GM12878 (cell line): ENCODE measurements around the gene TRIM38. TPM values are rescaled to one million over a fixed set of nuclear protein-coding genes. Genes with fewer than 3 reads are reported as not detected.
A peak's percentile ranks its signal among the peaks of the same experiment; 100 is the strongest.

Experiments used
- CEBPB ChIP-seq, 2 experiments: fragments of 150-350 bp in 1 of 2; IDR thresholded peaks; 2 replicates each; pipeline ENCODE4 v1.6.1; 2012 to 2014; ENCODE audit warnings: low read depth in 2 of 2, low read length in 2 of 2, borderline replicate concordance in 1 of 2, inconsistent platforms in 1 of 2
- KAT2A ChIP-seq: conservative IDR thresholded peaks from 2 replicates; pipeline ENCODE4 v1.6.1; 2011; ENCODE audit warnings: low read depth, low read length; ENCODE audit not compliant: control insufficient read depth
- PAX8 ChIP-seq: fragments of 450-650 bp; IDR thresholded peaks from 2 replicates; pipeline ENCODE4 v1.6.1; 2017; ENCODE audit warnings: mild to moderate bottlenecking, moderate library complexity
- RELA ChIP-seq: fragments of 450-650 bp; IDR thresholded peaks from 2 replicates; pipeline ENCODE4 v1.8.0; 2014; ENCODE audit warnings: borderline replicate concordance; ENCODE audit not compliant: partially characterized antibody
- TCF12 ChIP-seq: IDR thresholded peaks from 2 replicates; pipeline ENCODE4 v1.6.1; 2011; ENCODE audit warnings: low read depth, mild to moderate bottlenecking, low read length
- WRNIP1 ChIP-seq: IDR thresholded peaks from 2 replicates; pipeline ENCODE4 v1.6.1; 2011; ENCODE audit warnings: low read depth, low read length, improper control_type of control experiment, borderline replicate concordance
- ZNF622 ChIP-seq: fragments of 450-650 bp; IDR thresholded peaks from 2 replicates; pipeline ENCODE4 v1.6.1; 2017; ENCODE audit warnings: mild to moderate bottlenecking, inconsistent platforms
- polyA plus RNA-seq, 11 experiments: library from polyadenylated mRNA; depleted of rRNA in 4 of 11; unstranded in 6 of 11; stranded (reverse) in 5 of 11; fragments of >200 nt; fragmentation: Nextera tagmentation in 4 of 11; fragmentation: Illumina TruSeq in 1 of 11; extraction: Ambion mirVana in 4 of 11; extraction: Trizol in 1 of 11; gene quantifications; 1 replicate in 1 of 11; 2 replicates in 10 of 11; pipeline versions ENCODE4 v1.2.1 to v1.2.3, GENCODE V29; 2011 to 2016; ENCODE audit warnings: inconsistent platforms in 2 of 11, missing spikeins in 2 of 11, low read depth in 1 of 11
- total RNA-seq, 4 experiments: library from RNA; depleted of rRNA in 3 of 4; stranded (reverse); fragments of >200 nt in 3 of 4; fragmentation: Illumina TruSeq in 1 of 4; extraction: Trizol in 1 of 4; gene quantifications; 2 replicates each; pipeline versions ENCODE4 v1.2.1 to v1.2.3, GENCODE V29; 2013 to 2021
- TF ChIP-seq, protein P1 (sequence below): fragments of 450-650 bp; IDR thresholded peaks from 2 replicates; pipeline ENCODE4 v1.6.1; 2017; ENCODE audit warnings: mild to moderate bottlenecking, moderate library complexity
- TF ChIP-seq, protein P2 (sequence below): fragments of 450-650 bp; IDR thresholded peaks from 2 replicates; pipeline ENCODE4 v1.6.1; 2017; ENCODE audit warnings: mild to moderate bottlenecking
- TF ChIP-seq, protein P3 (sequence below): fragments of 450-650 bp; IDR thresholded peaks from 2 replicates; pipeline ENCODE4 v1.6.1; 2018; ENCODE audit warnings: mild to moderate bottlenecking, low read depth, moderate library complexity; ENCODE audit not compliant: partially characterized antibody

The TRIM38 gene
- total and polyA plus RNA-seq, 10 of the 15 experiments (the other 5 are each of a cell fraction or from before 2014, with no cell fraction given), result 4.5 to 14.7 (median 11.1) TPM

DNA sequence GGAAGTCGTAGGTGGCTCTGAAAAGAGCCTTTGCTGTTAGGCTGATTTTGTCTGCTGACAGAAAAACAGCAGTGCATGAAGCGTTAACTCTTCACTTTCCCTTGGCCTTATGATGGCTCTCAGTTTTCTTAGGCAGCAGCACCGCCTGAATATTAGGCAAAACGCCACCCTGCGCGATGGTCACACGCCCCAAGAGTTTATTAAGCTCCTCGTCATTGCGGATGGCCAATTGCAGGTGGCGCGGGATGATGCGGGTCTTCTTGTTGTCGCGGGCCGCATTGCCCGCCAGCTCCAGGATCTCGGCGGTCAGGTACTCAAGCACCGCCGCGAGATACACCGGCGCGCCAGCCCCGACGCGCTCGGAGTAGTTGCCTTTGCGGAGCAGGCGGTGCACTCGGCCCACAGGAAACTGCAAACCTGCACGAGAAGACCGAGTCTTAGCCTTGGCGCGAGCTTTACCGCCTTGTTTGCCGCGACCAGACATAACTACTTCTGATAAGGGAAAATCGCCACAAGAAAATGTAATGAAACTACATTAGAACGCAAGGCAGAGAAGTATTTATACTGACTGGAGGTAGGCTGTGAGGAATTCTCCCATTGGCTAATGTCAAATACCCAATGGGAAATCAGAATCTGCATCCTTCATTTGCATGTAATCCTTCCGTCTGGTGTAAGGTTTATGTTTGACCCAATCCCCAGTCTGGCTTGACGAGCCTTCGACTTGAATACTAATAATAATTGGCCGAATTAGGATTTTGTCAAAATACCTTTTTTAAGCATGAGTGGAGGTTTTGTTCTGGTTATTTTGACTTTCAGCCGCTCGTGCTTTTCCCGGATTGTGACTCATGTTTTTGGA is 70.7 kb downstream of the TRIM38 start (continued):
- TF ChIP-seq, protein P1, sequence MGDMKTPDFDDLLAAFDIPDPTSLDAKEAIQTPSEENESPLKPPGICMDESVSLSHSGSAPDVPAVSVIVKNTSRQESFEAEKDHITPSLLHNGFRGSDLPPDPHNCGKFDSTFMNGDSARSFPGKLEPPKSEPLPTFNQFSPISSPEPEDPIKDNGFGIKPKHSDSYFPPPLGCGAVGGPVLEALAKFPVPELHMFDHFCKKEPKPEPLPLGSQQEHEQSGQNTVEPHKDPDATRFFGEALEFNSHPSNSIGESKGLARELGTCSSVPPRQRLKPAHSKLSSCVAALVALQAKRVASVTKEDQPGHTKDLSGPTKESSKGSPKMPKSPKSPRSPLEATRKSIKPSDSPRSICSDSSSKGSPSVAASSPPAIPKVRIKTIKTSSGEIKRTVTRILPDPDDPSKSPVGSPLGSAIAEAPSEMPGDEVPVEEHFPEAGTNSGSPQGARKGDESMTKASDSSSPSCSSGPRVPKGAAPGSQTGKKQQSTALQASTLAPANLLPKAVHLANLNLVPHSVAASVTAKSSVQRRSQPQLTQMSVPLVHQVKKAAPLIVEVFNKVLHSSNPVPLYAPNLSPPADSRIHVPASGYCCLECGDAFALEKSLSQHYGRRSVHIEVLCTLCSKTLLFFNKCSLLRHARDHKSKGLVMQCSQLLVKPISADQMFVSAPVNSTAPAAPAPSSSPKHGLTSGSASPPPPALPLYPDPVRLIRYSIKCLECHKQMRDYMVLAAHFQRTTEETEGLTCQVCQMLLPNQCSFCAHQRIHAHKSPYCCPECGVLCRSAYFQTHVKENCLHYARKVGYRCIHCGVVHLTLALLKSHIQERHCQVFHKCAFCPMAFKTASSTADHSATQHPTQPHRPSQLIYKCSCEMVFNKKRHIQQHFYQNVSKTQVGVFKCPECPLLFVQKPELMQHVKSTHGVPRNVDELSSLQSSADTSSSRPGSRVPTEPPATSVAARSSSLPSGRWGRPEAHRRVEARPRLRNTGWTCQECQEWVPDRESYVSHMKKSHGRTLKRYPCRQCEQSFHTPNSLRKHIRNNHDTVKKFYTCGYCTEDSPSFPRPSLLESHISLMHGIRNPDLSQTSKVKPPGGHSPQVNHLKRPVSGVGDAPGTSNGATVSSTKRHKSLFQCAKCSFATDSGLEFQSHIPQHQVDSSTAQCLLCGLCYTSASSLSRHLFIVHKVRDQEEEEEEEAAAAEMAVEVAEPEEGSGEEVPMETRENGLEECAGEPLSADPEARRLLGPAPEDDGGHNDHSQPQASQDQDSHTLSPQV, result no peak
- TF ChIP-seq WRNIP1 (no peak), ZNF622 (no peak), KAT2A (peak; percentile 57; the same call in 1 of the 2 replicates), RELA (no peak), PAX8 (no peak), CEBPB (IDR thresholded peaks at IDR 0.05; ENCODE audit: borderline replicate concordance in 1 of 2, low read depth in 2 of 2, low read length in 2 of 2) (peak in 1 of 2 experiments; percentile 76; a peak in 1 of 4 replicates), TCF12 (no peak)
- TF ChIP-seq, protein P2, sequence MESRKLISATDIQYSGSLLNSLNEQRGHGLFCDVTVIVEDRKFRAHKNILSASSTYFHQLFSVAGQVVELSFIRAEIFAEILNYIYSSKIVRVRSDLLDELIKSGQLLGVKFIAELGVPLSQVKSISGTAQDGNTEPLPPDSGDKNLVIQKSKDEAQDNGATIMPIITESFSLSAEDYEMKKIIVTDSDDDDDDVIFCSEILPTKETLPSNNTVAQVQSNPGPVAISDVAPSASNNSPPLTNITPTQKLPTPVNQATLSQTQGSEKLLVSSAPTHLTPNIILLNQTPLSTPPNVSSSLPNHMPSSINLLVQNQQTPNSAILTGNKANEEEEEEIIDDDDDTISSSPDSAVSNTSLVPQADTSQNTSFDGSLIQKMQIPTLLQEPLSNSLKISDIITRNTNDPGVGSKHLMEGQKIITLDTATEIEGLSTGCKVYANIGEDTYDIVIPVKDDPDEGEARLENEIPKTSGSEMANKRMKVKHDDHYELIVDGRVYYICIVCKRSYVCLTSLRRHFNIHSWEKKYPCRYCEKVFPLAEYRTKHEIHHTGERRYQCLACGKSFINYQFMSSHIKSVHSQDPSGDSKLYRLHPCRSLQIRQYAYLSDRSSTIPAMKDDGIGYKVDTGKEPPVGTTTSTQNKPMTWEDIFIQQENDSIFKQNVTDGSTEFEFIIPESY, result no peak
- TF ChIP-seq, protein P3, sequence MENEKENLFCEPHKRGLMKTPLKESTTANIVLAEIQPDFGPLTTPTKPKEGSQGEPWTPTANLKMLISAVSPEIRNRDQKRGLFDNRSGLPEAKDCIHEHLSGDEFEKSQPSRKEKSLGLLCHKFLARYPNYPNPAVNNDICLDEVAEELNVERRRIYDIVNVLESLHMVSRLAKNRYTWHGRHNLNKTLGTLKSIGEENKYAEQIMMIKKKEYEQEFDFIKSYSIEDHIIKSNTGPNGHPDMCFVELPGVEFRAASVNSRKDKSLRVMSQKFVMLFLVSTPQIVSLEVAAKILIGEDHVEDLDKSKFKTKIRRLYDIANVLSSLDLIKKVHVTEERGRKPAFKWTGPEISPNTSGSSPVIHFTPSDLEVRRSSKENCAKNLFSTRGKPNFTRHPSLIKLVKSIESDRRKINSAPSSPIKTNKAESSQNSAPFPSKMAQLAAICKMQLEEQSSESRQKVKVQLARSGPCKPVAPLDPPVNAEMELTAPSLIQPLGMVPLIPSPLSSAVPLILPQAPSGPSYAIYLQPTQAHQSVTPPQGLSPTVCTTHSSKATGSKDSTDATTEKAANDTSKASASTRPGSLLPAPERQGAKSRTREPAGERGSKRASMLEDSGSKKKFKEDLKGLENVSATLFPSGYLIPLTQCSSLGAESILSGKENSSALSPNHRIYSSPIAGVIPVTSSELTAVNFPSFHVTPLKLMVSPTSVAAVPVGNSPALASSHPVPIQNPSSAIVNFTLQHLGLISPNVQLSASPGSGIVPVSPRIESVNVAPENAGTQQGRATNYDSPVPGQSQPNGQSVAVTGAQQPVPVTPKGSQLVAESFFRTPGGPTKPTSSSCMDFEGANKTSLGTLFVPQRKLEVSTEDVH, result no peak
- TF ChIP-seq, all 136 proteins: peak for 48
